GM23338 (cell line): ENCODE measurements around the gene LRMDA.

Experiments used
- CTCF ChIP-seq, 2 experiments: fragments of 200-600 bp in 1 of 2; sonication (generic) in 1 of 2; conservative IDR thresholded peaks; 2 replicates each; pipeline versions ENCODE4 v1.5.1 to v1.6.1; 2016 to 2017; ENCODE audit warnings: antibody characterized with exemption in 2 of 2, low read depth in 2 of 2, mild to moderate bottlenecking in 2 of 2, moderate library complexity in 1 of 2
- ETS1 ChIP-seq: IDR thresholded peaks from 2 replicates; pipeline ENCODE4 v1.6.1; 2016; ENCODE audit warnings: antibody characterized with exemption
- EZH2 ChIP-seq: fragments of 200-600 bp; sonication (generic); IDR thresholded peaks from one replicate; pipeline ENCODE4 v1.8.0; 2017; ENCODE audit warnings: antibody characterized with exemption, mild to moderate bottlenecking, low read depth; ENCODE audit not compliant: unreplicated experiment
- EZH2phosphoT487 ChIP-seq: fragments of 200-600 bp; sonication (generic); IDR thresholded peaks from one replicate; pipeline ENCODE4 v1.8.1; 2018; ENCODE audit warnings: antibody characterized with exemption; ENCODE audit not compliant: unreplicated experiment

GRCh38 chr10:75779276-75779675 is 347.9 kb downstream of the LRMDA start:
- no peak for TF ChIP-seq CTCF (conservative IDR thresholded peaks at IDR 0.05; ENCODE audit: low read depth in 2 of 2)
- no peak for TF ChIP-seq ETS1
- no peak for TF ChIP-seq EZH2
- TF ChIP-seq EZH2phosphoT487 = no peak
